Lower lobe of right lung (tissue), 2 donors: ENCODE data around the gene NT5M. TPM values are rescaled to one million over a fixed set of nuclear protein-coding genes. Genes with fewer than 3 reads are reported as not detected.

Source experiments
- ATAC-seq, 2 donors: fragments of 200-7000 bp; cut with Tn5 transposase; one replicate each; pipeline ENCODE4 v1.9.1; 2020 to 2022; ENCODE audit warnings: mild to moderate bottlenecking in 2 of 2, moderate library complexity in 2 of 2
- DNase-seq: peaks from one replicate; pipeline ENCODE4 v3.0.0-alpha.2; 2020
- H3K27ac ChIP-seq: fragments of 200-600 bp; one replicate; pipeline ENCODE4 v1.8.0; 2022
- H3K27me3 ChIP-seq: fragments of 200-600 bp; one replicate; pipeline ENCODE4 v1.8.0; 2022; ENCODE audit warnings: low read depth
- H3K36me3 ChIP-seq: fragments of 200-600 bp; one replicate; pipeline ENCODE4 v1.8.0; 2022; ENCODE audit warnings: mild to moderate bottlenecking
- H3K4me1 ChIP-seq: fragments of 200-600 bp; one replicate; pipeline ENCODE4 v1.8.0; 2022
- H3K4me3 ChIP-seq: fragments of 200-600 bp; one replicate; pipeline ENCODE4 v1.8.0; 2022; ENCODE audit warnings: mild to moderate bottlenecking
- H3K9me3 ChIP-seq: fragments of 200-600 bp; one replicate; pipeline ENCODE4 v1.8.0; 2022
- intact Hi-C: fragments of 100-400 bp; cut with DNase I; formaldehyde crosslinking; loops from one replicate; pipeline ENCODE4 v1.11.0; 2022
- total RNA-seq: library from RNA; stranded (reverse); fragmentation: NEBNext Ultra II Directional; extraction: Animal tissue kit (Norgen Biotek cat#: 25700); gene quantifications from one replicate; pipeline ENCODE4 v1.2.1, GENCODE V29; 2021
- TF ChIP-seq, protein P1 (sequence below): fragments of 200-600 bp; IDR thresholded peaks from one replicate; pipeline ENCODE4 v1.8.0; 2022; ENCODE audit warnings: antibody characterized with exemption, mild to moderate bottlenecking
- donor health status: DM: no; HTN: yes; CAD: no; lungs with severe emphysema.

Gene NT5M
- total RNA-seq, 1 donor from 2014 or later: 1.1 TPM

DNA sequence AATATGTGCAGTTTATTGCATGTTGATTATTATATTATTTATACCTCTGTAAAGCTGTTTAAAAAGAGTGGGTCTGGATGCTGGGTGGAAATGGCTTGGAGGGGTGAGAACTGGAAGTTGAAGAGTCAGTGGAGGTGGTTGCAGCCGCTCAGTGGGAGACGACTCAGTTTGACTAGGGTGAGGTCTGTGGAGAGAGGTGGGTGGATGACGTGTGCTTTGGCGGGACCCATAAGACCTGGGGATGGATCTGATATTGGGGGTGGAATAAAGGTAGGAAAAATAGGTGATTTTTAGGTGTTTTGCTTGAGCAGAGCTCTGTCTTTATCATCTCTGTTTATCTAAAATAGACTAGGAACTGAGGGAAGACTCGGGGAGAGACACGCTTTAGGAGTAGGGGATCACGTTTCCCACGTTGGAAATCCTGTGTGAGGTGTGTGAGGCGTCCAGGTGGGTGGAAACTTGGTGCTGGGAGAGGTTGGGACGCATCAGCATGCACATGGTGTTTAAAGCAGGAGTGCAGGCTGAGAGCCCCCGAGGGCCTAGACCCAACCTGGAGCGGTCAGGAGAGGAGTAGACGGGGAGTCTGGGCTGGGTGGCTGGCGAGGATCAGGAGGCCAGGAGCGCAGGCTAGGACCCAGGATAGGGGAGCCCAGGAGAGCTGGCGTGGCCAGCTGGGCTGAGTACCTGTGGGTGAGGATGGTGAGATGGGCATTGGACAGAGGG is 17.2 kb downstream of the NT5M start:
- no peaks in the 10 kb centered on the region for H3K4me1 ChIP-seq
- H3K27ac ChIP-seq: no peak overlapping the region
- no peak for ATAC-seq
- H3K4me3 ChIP-seq: no peak overlapping the region
- intact Hi-C loops: no loop called here
- TF ChIP-seq, protein P1, sequence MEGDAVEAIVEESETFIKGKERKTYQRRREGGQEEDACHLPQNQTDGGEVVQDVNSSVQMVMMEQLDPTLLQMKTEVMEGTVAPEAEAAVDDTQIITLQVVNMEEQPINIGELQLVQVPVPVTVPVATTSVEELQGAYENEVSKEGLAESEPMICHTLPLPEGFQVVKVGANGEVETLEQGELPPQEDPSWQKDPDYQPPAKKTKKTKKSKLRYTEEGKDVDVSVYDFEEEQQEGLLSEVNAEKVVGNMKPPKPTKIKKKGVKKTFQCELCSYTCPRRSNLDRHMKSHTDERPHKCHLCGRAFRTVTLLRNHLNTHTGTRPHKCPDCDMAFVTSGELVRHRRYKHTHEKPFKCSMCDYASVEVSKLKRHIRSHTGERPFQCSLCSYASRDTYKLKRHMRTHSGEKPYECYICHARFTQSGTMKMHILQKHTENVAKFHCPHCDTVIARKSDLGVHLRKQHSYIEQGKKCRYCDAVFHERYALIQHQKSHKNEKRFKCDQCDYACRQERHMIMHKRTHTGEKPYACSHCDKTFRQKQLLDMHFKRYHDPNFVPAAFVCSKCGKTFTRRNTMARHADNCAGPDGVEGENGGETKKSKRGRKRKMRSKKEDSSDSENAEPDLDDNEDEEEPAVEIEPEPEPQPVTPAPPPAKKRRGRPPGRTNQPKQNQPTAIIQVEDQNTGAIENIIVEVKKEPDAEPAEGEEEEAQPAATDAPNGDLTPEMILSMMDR: no peak
- DNase-seq: peak; percentile 19
- H3K27me3 ChIP-seq: no peaks in the 10 kb centered on the region
- no peaks in the 10 kb centered on the region for H3K36me3 ChIP-seq
- no peaks in the 10 kb centered on the region for H3K9me3 ChIP-seq

DNA sequence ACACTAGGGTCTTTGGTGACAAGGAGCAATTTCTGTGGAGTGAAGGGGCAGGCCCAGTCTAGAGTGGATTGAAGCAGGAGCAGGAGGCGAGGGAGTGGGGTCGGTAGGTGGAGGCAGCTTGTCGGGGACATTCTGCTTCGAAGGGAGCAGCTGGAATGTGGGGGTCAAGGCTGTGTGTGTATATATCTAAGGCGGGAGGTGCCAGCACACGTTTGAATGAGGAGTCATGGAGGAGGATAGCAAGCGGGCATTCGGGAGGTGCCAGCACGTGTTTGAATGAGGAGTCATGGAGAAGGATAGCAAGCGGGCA is 17.7 kb downstream of the NT5M start:
- no peak overlapping the region for H3K4me3 ChIP-seq
- peak; percentile 24 for DNase-seq
- ATAC-seq: no peak
- H3K4me1 ChIP-seq: no peaks in the 10 kb centered on the region
- H3K36me3 ChIP-seq: no peaks in the 10 kb centered on the region
- H3K27ac ChIP-seq: no peak overlapping the region
- no peaks in the 10 kb centered on the region for H3K27me3 ChIP-seq
- TF ChIP-seq, protein P1: no peak
- H3K9me3 ChIP-seq: no peaks in the 10 kb centered on the region
- intact Hi-C loops: no loop called here

DNA sequence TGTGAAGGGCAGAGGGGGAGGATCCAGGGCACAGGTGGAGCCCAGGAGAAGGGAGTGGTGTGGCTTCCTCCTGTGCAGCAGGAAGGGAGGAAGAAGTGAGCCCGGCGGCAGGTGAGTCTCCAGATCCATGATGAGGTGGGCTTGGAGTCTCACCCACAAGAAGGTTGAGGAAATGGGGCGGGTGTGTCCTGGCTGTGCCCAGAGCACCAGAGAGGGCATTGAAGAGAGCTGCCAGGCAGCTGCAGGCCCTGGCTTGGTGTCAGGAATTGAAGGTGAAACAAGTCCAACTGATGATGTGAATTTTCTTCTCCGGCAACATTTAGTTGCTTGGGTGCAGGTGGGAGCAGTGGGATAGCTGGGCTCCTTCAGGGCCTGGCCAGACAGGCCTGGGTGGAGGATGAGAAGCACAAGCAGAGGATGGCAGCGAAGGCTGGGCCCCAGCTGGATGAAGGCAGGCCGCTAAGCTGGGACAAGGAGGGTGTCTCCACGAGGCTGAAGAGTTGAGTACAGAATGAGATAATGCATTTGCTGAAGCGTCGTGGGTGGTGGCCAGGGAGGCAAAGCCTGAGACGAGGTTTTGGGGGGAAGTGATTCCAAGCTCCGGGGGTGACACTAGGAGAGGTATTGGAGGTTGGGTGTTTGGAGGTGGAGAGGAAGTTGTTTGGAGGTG is 18.3 kb downstream of the NT5M start:
- intact Hi-C loops: no loop called here
- DNase-seq: peak; percentile 25

DNA sequence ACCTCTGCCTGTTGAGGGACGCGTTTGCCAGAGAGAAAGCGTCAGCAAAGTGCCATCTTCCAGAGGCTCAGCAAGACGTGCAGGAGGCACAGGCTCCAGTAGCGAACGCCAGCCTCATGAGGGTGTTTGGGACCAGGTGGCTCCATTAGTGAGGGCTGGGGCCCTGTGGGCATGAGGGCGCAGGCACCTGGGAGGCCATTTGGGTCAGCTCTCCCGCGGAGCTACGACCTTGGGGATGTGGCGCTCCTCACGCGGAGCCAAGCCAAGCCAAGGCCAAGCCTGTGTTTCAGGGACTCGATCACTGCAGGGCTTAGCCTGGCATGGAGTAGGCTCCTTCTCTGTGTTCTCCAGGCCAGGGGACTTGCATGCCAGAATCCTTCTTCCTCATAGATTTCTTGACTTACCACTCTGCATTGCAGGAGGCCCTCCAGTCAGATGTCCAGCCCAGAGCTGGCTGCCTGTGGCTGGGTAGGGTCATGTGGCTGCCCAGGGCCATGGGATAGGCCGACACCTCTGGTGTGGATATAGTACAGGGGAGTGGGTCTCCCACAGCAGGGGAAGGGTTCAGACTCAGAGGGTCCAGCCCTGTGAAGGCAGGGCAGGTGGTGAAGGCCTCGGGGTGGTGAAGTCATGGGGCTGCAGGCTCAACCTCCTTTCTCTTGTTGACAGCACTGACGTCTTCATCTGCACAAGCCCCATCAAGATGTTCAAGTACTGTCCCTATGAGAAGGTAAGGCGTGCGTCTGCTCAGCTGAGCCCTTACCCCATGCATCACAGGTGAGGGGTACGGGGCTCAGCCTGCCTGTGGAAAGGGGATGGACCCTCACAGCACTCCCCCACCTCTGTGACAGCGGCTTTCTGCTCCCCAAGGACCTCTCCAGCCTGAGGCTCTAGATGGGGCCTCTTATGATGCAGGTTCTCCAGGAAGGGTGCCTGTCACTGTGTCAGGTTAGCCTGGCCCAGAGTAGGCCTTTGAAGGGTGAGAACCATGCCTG is 19.6 kb downstream of the NT5M start:
- no peaks in the 10 kb centered on the region for H3K27me3 ChIP-seq
- H3K27ac ChIP-seq: no peak overlapping the region
- ATAC-seq (peak; percentile 28 to 45), DNase-seq (peak; percentile 28)
- H3K36me3 ChIP-seq: no peaks in the 10 kb centered on the region
- TF ChIP-seq, protein P1: no peak
- H3K9me3 ChIP-seq: no peaks in the 10 kb centered on the region
- H3K4me3 ChIP-seq: no peak overlapping the region
- intact Hi-C loops: no loop called here
- H3K4me1 ChIP-seq: no peaks in the 10 kb centered on the region

More for the DNA sequence above, 18.3 kb downstream of the NT5M start:
- Histone ChIP-seq H3K9me3 (no peaks in the 10 kb centered on the region), H3K27me3 (no peaks in the 10 kb centered on the region), H3K36me3 (no peaks in the 10 kb centered on the region), H3K27ac (no peak overlapping the region), H3K4me1 (no peaks in the 10 kb centered on the region), H3K4me3 (no peak overlapping the region)
- ATAC-seq: no peak
- TF ChIP-seq, protein P1: no peak

DNA sequence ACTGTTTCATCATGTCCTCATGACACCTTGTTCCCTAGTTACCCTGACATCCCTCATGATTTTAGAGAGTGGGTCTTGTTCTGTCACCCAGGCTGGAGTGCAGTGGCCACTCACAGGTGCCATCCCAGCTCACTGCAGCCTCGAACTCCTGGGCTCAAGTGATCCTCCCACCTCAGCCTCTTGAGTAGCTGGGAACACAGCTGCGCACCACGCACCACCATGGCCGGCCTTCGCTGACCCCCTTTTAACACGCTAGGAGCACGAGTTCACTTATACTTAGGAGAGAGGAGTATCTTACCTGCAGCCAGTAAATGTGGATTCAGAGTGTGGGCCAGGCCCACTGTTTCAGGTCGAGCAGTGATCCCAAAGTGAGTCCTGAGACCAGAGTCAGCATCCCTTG is 21.4 kb downstream of the NT5M start:
- intact Hi-C loops: no loop called here
- Histone ChIP-seq H3K4me1 (no peaks in the 10 kb centered on the region), H3K9me3 (no peaks in the 10 kb centered on the region), H3K4me3 (no peak overlapping the region), H3K27me3 (no peaks in the 10 kb centered on the region), H3K27ac (no peak overlapping the region), H3K36me3 (no peaks in the 10 kb centered on the region)
- TF ChIP-seq, protein P1: no peak
- DNase-seq (peak; percentile 30), ATAC-seq (no peak)
